Thyroid gland (tissue), 4 donors: Measurements from ENCODE around the gene PSMD9.

ENCODE experiments used
- CTCF ChIP-seq, 6 experiments: fragments of 200-600 bp in 3 of 6; fragments of 450-650 bp in 3 of 6; sonication (generic) in 3 of 6; IDR thresholded peaks; one replicate each; pipeline ENCODE4 v1.5.1; 2016 to 2019; ENCODE audit warnings: antibody characterized with exemption in 6 of 6, mild to moderate bottlenecking in 2 of 6, inconsistent platforms in 1 of 6, moderate library complexity in 1 of 6
- POLR2A ChIP-seq, 2 donors: fragments of 450-650 bp; IDR thresholded peaks; one replicate each; pipeline ENCODE4 v1.6.1; 2017; ENCODE audit warnings: antibody characterized with exemption in 2 of 2, mild to moderate bottlenecking in 2 of 2, moderate library complexity in 1 of 2

GRCh38 chr12:121943926-121944325, 55.3 kb downstream of the PSMD9 start:
- TF ChIP-seq POLR2A (IDR thresholded peaks at IDR 0.05) (no peak), CTCF (IDR thresholded peaks at IDR 0.05) (no peak)
